Calu3 (cell line): ENCODE data around the gene PNMA6E. TPM values are rescaled to one million over a fixed set of nuclear protein-coding genes. Genes with fewer than 3 reads are reported as not detected.

Experiments used
- BruUV-seq: library from RNA; stranded (reverse); fragments of 400-500 nt; replicated peaks from 2 replicates; lab custom pipeline; 2021; lab: Mats Ljungman, UMichigan
- CTCF ChIA-PET: fragments of 300-600 bp; sonication (Branson Sonifier 250); formaldehyde crosslinking; loops from one replicate; lab custom pipeline; 2022; ENCODE audit warnings: antibody characterized with exemption; lab: Charles Lee
- DNase-seq: peaks from one replicate; pipeline ENCODE4 v3.0.0; 2022
- H3K27ac Mint-ChIP-seq: one replicate; pipeline ENCODE4 v1.8.0; 2022; ENCODE audit warnings: mixed read lengths; ENCODE audit not compliant: unreplicated experiment
- H3K27me3 Mint-ChIP-seq: one replicate; pipeline ENCODE4 v1.8.0; 2022; ENCODE audit warnings: mixed read lengths; ENCODE audit not compliant: unreplicated experiment
- H3K36me3 Mint-ChIP-seq: one replicate; pipeline ENCODE4 v1.8.0; 2022; ENCODE audit warnings: mild to moderate bottlenecking, moderate library complexity, mixed read lengths; ENCODE audit not compliant: insufficient read depth, unreplicated experiment
- H3K4me1 Mint-ChIP-seq: one replicate; pipeline ENCODE4 v1.8.0; 2022; ENCODE audit warnings: mild to moderate bottlenecking, low read depth, mixed read lengths; ENCODE audit not compliant: unreplicated experiment
- H3K4me3 Mint-ChIP-seq: one replicate; pipeline ENCODE4 v1.8.0; 2022; ENCODE audit warnings: mild to moderate bottlenecking, low read depth, moderate library complexity, mixed read lengths; ENCODE audit not compliant: unreplicated experiment
- H3K9me3 Mint-ChIP-seq: one replicate; pipeline ENCODE4 v1.8.0; 2022; ENCODE audit warnings: low read depth, mixed read lengths; ENCODE audit not compliant: unreplicated experiment
- intact Hi-C: fragments of 100-400 bp; cut with micrococcal nuclease; formaldehyde crosslinking; loops from one replicate; pipeline ENCODE4 v1.10.0; 2022; ENCODE audit not compliant: unreplicated experiment
- total RNA-seq: library from RNA; stranded (reverse); gene quantifications from 2 replicates; pipeline ENCODE4 v1.2.3, GENCODE V29; 2022
- TF ChIP-seq, protein P1 (sequence below): fragments of 200-600 bp; IDR thresholded peaks from one replicate; pipeline ENCODE4 v1.8.0; 2022; ENCODE audit warnings: antibody characterized with exemption; ENCODE audit not compliant: unreplicated experiment

Gene PNMA6E
- total RNA-seq, 1 experiment from 2014 or later: not detected

DNA sequence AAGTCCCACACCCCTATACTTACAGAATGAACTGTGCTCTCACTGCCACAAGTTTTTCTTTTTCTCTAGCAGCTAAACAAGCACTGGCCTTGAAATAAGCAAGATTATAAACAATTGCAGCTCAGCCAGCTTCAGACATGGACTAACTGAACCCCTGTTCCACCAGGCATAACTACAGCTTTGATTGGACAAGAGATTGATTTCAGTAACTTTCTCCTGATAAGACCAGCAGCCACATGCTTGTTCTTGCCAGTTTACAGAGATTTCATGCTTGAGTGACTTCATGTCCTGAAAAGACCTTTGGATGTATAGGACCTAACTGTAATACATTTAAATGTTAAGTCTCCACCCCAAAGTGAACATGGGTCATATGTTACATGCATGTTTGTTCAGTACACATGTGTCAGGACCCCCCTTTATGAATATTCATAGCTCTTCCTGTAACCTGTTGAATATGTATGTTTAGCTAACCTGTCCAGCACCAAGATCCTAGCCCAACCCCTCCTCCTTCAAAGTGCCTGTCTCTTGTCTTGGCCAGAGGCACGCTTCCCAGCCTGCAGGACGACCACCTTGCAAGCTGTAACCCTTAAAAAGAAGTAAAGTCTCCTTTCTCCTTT, 39.3 kb downstream of the PNMA6E start:
- BruUV-seq: no TSS peak
- no peak for DNase-seq
- Mint-ChIP-seq H3K4me1 (no peaks in the 10 kb centered on the region), H3K27me3 (peaks cover 41% of the 10 kb centered on the region), H3K4me3 (no peak overlapping the region), H3K36me3 (no peaks in the 10 kb centered on the region), H3K27ac (no peak overlapping the region), H3K9me3 (no peaks in the 10 kb centered on the region)
- CTCF ChIA-PET: no interaction called here
- intact Hi-C loops: no loop called here
- TF ChIP-seq, protein P1, sequence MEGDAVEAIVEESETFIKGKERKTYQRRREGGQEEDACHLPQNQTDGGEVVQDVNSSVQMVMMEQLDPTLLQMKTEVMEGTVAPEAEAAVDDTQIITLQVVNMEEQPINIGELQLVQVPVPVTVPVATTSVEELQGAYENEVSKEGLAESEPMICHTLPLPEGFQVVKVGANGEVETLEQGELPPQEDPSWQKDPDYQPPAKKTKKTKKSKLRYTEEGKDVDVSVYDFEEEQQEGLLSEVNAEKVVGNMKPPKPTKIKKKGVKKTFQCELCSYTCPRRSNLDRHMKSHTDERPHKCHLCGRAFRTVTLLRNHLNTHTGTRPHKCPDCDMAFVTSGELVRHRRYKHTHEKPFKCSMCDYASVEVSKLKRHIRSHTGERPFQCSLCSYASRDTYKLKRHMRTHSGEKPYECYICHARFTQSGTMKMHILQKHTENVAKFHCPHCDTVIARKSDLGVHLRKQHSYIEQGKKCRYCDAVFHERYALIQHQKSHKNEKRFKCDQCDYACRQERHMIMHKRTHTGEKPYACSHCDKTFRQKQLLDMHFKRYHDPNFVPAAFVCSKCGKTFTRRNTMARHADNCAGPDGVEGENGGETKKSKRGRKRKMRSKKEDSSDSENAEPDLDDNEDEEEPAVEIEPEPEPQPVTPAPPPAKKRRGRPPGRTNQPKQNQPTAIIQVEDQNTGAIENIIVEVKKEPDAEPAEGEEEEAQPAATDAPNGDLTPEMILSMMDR: no peak

DNA sequence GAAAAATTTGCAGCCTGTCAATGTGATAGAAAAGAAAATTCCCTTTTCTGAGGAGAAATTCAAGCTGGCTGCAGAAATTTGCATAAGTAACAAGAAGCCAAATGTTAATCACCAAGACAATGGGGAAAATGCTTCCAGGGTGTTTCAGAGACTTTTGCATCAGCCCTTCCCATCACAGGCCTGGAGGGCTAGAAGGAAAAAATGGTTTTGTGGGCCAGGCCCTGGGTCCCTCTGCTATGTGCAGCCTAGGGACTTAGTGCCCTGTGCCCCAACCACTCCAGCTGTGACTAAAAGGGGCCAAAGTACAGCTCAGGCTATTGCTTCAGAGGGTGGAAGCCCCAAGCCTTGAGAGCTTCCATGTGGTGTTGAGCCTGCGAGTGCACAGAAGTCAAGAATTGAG, 43.3 kb downstream of the PNMA6E start:
- H3K4me3 Mint-ChIP-seq: no peak overlapping the region
- no peaks in the 10 kb centered on the region for H3K9me3 Mint-ChIP-seq
- TF ChIP-seq, protein P1: no peak
- DNase-seq: no peak
- H3K36me3 Mint-ChIP-seq: peaks cover 2% of the 10 kb centered on the region
- intact Hi-C loops: no loop called here
- CTCF ChIA-PET: no interaction called here
- no peak overlapping the region for H3K27ac Mint-ChIP-seq
- H3K4me1 Mint-ChIP-seq: no peaks in the 10 kb centered on the region
- BruUV-seq: no TSS peak
- peaks cover 20% of the 10 kb centered on the region for H3K27me3 Mint-ChIP-seq

DNA sequence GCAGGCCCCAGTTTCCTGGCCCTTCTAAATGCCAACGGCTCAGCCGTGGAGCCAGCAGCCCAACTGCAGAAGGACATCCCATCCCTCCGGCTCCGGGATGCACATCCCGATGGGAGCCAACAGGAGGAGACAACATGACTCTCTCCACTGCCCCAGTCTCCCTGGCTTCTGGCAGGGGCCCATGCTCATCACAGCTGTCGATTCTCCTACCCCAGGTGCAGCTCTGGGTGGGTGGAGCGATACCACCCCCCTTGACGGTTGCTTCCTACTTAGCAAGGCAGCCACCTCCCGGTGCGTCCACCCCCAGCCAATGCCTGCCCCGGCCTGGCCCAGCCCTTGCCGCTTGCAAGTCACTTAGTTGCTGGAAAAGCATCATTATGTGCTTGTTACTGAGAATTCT, 47.7 kb downstream of the PNMA6E start:
- Mint-ChIP-seq H3K4me3 (no peak overlapping the region), H3K27me3 (peaks cover 8% of the 10 kb centered on the region), H3K4me1 (no peaks in the 10 kb centered on the region), H3K27ac (no peak overlapping the region), H3K9me3 (no peaks in the 10 kb centered on the region), H3K36me3 (peaks cover 9% of the 10 kb centered on the region)
- TF ChIP-seq, protein P1: no peak
- intact Hi-C loops: no loop called here
- no peak for DNase-seq
- no TSS peak for BruUV-seq
- CTCF ChIA-PET: no interaction called here

DNA sequence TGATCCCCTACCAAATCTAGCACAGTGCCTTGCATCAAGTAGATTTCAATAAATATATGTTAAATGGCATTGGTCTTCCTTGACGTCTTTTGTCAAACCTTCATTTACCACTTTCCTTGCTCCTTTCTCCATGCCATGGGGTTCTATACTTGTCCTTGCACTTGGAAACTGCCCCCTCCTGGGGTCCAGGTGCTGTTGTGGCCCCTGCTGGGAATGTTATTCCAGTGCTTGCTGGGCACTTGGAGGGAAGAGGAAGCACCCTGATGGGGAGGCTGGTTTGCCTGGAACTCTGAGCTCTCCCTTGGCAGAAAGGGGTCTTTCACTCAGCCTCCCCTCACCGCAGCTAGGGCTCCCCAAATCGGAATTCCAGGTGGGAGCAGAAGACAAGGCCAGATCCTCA, 48.3 kb downstream of the PNMA6E start:
- H3K36me3 Mint-ChIP-seq: peaks cover 9% of the 10 kb centered on the region
- TF ChIP-seq, protein P1: no peak
- H3K27ac Mint-ChIP-seq: no peak overlapping the region

More for the DNA sequence above, 48.3 kb downstream of the PNMA6E start:
- no peaks in the 10 kb centered on the region for H3K9me3 Mint-ChIP-seq
- peaks cover 8% of the 10 kb centered on the region for H3K27me3 Mint-ChIP-seq
- H3K4me3 Mint-ChIP-seq: no peak overlapping the region
- no TSS peak for BruUV-seq
- no peak for DNase-seq
- H3K4me1 Mint-ChIP-seq: no peaks in the 10 kb centered on the region
- intact Hi-C loops: no loop called here
- CTCF ChIA-PET: no interaction called here
